Thymus (tissue), 11 donors: ENCODE results near the gene TMEFF2. TPM values are rescaled to one million over a fixed set of nuclear protein-coding genes. Genes with fewer than 3 reads are reported as not detected.

Experiments used
- DNase-seq, 9 donors: peaks; one replicate each; pipeline ENCODE4 v3.0.0-alpha.2; 2013; ENCODE audit warnings: low spot score in 9 of 9, low read depth in 6 of 9, missing footprints in 1 of 9
- H3K27ac ChIP-seq, 2 donors: one replicate each; pipeline ENCODE4 v1.5.1; 2013; ENCODE audit warnings: control low read depth in 1 of 2, low read depth in 1 of 2, low read length in 1 of 2, mild to moderate bottlenecking in 1 of 2, moderate library complexity in 1 of 2
- H3K27me3 ChIP-seq, 2 donors: one replicate each; pipeline ENCODE4 v1.5.1; 2013; ENCODE audit warnings: low read length in 1 of 2; ENCODE audit not compliant: control insufficient read depth in 2 of 2, insufficient read depth in 1 of 2
- H3K36me3 ChIP-seq, 2 donors: one replicate each; pipeline ENCODE4 v1.5.1; 2013; ENCODE audit warnings: low read length in 1 of 2, mild to moderate bottlenecking in 1 of 2, moderate library complexity in 1 of 2; ENCODE audit not compliant: control insufficient read depth in 2 of 2, insufficient read depth in 2 of 2
- H3K4me1 ChIP-seq, 2 donors: one replicate each; pipeline ENCODE4 v1.5.1; 2013; ENCODE audit warnings: low read length in 2 of 2; ENCODE audit not compliant: control insufficient read depth in 2 of 2, insufficient read depth in 2 of 2
- H3K4me3 ChIP-seq, 2 donors: one replicate each; pipeline ENCODE4 v1.5.1; 2013; ENCODE audit warnings: low read length in 2 of 2, control low read depth in 1 of 2, mild to moderate bottlenecking in 1 of 2
- H3K9me3 ChIP-seq, 2 donors: one replicate each; pipeline ENCODE4 v1.5.1; 2013; ENCODE audit warnings: low read length in 1 of 2, mild to moderate bottlenecking in 1 of 2; ENCODE audit not compliant: control insufficient read depth in 2 of 2, insufficient read depth in 1 of 2
- WGBS: extraction: QIAGEN DNeasy Blood & Tissue Kit; methylation state at CpG from one replicate; pipeline ENCODE4 v1.1.7; 2013; 5-methylcytosine and 5-hydroxymethylcytosine counted together
- polyA plus RNA-seq: library from polyadenylated mRNA; stranded (reverse); fragments of 200-250 nt; gene quantifications from one replicate; pipeline ENCODE4 v1.2.3, GENCODE V29; 2013
- total RNA-seq: library from RNA; stranded (reverse); fragments of 120-200 nt; gene quantifications from one replicate; pipeline ENCODE4 v1.2.4, GENCODE V29; 2013
- donor health status: healthy.

TMEFF2 gene
- total and polyA plus RNA-seq, 2 donors, result 0.05 to 1.2 TPM

DNA sequence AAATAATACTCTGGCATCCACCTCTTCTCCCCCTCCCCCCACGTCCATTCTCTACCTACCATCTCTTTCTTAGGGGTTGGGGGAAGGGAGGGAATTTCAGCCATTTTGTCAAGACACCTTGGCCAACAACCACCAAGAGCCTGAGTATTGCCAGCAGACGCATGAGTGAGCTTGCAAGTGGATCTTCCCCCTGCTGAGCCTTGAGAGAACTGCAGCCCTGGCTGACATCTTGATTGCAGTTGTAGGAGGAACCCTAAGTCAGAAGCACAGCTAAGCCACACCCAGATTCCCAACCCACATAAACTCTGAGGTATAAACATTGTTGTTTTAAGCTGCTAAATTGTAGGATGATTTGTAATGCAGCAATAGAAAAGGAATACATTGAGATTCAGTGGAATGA lies 165.6 kb downstream of the TMEFF2 start:
- WGBS, result 93% methylated on average over 2 of the region's 2 CpGs

DNA sequence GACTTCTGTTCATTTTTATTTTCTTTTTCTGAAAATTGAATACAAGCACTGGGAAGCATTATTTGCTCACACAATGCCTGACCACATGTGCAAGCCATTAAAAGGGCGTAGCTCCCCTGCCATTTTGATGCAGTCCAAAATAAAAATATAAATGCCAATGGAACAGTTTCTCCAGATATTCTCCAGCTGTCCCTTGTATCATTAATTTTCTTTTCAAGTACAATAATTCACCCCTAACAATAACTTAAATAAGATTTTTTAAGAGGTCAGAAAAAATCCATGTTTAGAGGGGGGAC lies 168.0 kb downstream of the TMEFF2 start:
- Histone ChIP-seq H3K4me3 (no peak overlapping the region), H3K9me3 (no peaks in the 10 kb centered on the region), H3K36me3 (no peaks in the 10 kb centered on the region), H3K27ac (no peak overlapping the region), H3K4me1 (no peaks in the 10 kb centered on the region), H3K27me3 (no peaks in the 10 kb centered on the region)
- DNase-seq, result no peak
- WGBS, result 96% methylated on average over 1 of the region's 1 CpG

More for the DNA sequence above, 165.6 kb downstream of the TMEFF2 start:
- no peak for DNase-seq
- no peaks in the 10 kb centered on the region for H3K9me3 ChIP-seq
- H3K4me1 ChIP-seq, result no peaks in the 10 kb centered on the region
- H3K27ac ChIP-seq, result no peak overlapping the region
- H3K36me3 ChIP-seq, result no peaks in the 10 kb centered on the region
- H3K27me3 ChIP-seq, result no peaks in the 10 kb centered on the region
- H3K4me3 ChIP-seq, result no peak overlapping the region

DNA sequence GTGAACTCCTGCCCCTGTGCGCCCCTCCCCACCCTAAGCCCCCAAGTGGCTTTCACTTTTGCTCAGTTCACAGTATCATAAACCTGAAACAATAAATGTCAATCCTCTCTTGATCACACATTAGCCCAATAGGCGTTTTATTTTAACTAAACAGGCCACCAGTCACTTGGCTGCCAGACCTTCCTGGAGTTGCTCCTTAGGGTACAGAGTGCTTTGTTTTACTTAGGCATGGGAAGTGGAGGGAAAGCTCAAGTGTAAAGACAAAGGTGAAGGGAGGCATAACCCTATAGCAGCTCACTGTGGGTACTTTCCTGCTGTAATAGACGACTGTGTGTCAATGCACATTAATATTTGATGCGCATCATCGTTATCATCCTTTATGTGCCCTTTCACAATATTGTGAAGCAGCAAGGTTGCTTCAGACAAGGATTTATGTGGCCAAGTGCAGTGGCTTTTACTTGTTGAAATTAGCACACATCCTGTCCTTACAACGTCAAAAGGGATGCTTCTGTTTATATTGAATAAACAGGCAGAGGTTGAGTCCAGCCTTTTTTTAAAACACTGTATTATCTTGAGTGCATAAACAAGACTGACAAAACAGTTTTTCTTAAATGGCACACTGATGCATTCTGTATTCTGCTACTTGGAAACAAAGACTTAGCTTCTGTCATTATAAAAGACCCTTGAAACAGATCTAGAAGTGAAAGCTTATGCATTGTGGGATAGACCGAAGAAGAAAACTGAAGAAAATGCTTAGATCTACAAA lies 168.5 kb downstream of the TMEFF2 start:
- Histone ChIP-seq H3K36me3 (no peaks in the 10 kb centered on the region), H3K27ac (no peak overlapping the region), H3K4me1 (no peaks in the 10 kb centered on the region), H3K9me3 (no peaks in the 10 kb centered on the region), H3K4me3 (no peak overlapping the region), H3K27me3 (no peaks in the 10 kb centered on the region)
- no peak for DNase-seq
- 75% methylated on average over 7 of the region's 7 CpGs for WGBS

DNA sequence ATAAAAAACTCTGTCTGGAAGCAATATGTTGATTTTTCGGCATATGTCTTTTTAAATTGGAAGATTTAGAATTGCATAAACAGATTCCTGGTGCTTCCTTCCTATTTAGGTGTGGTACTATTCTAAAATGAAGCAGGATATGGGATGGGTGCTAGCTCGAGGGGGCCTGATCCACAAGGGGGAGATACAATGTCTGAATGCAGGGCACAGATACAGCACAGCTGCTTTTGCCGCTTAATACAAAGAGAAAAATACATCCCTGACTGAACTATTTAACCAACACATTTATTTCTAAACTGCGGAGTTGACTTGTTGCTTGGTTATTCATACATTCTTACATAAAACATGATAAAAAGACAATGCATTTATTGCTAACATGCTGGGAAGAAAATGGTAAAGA lies 169.1 kb downstream of the TMEFF2 start:
- no peaks in the 10 kb centered on the region for H3K36me3 ChIP-seq
- no peaks in the 10 kb centered on the region for H3K27me3 ChIP-seq
- H3K4me3 ChIP-seq, result no peak overlapping the region
- no peaks in the 10 kb centered on the region for H3K4me1 ChIP-seq
- no peak overlapping the region for H3K27ac ChIP-seq
- 90% methylated on average over 4 of the region's 4 CpGs for WGBS
- no peak for DNase-seq
- no peaks in the 10 kb centered on the region for H3K9me3 ChIP-seq

DNA sequence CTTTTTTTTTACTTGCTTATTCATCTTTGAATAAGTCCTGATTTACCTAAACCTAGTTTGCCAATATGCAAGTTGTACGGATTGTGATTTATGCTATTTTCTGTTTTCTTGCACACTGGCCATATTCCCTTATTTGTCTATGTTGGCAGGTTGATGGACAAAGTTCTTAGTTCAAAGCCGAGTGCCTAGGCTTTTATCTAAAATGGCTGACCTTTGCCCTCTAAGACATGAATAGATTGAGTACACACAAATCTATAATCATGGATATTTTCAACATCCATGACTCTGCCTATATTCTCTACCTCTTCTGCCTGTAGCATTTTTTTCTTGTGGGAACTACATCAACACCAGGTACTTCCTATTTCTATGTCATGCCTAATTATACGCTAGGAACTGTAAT lies 171.7 kb downstream of the TMEFF2 start:
- Histone ChIP-seq H3K27me3 (no peaks in the 10 kb centered on the region), H3K4me1 (no peaks in the 10 kb centered on the region), H3K9me3 (no peaks in the 10 kb centered on the region), H3K4me3 (no peak overlapping the region), H3K27ac (no peak overlapping the region), H3K36me3 (no peaks in the 10 kb centered on the region)
- DNase-seq, result no peak
- 96% methylated on average over 3 of the region's 3 CpGs for WGBS

DNA sequence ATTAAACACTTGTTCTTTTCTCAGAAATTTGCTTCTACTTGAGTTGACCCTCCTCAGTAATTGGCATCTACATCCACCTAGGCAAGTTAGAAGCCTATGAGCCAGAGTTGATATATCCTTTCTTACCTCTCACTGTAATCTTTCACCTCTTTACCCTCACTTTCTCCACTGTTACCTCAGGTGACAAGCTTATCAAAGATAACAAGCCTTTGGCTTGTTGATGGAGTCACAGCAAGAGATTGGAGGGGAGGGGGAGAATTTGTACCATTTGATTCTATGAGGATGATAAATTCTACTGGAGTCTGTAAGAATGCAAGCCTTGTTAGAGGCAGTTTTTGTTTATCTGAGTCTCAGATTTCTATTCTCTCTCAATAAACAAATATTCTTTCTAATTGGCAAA lies 176.9 kb downstream of the TMEFF2 start:
- DNase-seq, result no peak
- H3K36me3 ChIP-seq, result no peaks in the 10 kb centered on the region
- H3K9me3 ChIP-seq, result no peaks in the 10 kb centered on the region
- H3K4me1 ChIP-seq, result no peaks in the 10 kb centered on the region
- no peak overlapping the region for H3K27ac ChIP-seq
- no peak overlapping the region for H3K4me3 ChIP-seq
- H3K27me3 ChIP-seq, result no peaks in the 10 kb centered on the region

DNA sequence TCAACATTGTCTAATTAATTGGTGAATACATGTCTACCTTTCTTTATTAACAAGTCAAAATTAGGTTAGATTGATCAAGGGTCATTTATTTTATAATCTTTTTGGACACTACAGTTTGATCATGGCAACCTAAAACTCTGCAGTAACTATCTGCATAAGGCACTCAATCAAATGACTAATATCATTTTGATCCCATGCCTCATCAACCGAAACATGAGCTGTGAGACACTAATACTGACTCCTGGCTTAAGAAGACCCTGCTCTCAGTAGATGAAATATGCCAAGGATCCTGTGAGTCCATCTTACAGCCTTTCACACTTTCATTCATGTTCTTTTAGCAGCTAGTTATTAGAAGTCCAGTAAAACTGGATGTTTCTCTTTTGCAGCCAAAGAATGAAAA lies 178.5 kb downstream of the TMEFF2 start:
- Histone ChIP-seq H3K9me3 (no peaks in the 10 kb centered on the region), H3K36me3 (no peaks in the 10 kb centered on the region), H3K27ac (no peak overlapping the region), H3K27me3 (no peaks in the 10 kb centered on the region), H3K4me3 (no peak overlapping the region), H3K4me1 (no peaks in the 10 kb centered on the region)
- no peak for DNase-seq
- 97% methylated on average over 1 of the region's 1 CpG for WGBS

DNA sequence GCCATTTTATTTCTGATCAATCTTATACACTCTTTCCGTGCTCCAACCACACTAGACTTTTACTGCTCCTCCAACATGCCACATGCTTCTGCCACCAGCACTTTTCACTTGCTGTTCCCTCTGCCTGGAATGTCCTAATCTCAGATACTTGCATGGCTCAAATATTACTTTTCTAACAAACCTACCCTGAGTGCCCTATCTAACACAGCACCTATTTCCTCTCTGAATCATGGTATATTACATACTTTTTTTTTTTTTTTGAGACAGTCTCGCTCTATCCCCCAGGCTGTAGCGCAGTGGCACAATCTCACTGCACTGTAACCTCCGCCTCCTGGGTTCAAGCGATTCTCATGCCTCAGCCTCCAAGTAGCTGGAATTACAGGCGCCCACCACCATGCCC lies 181.5 kb downstream of the TMEFF2 start:
- no peak for DNase-seq
- no peaks in the 10 kb centered on the region for H3K4me1 ChIP-seq
- WGBS, result 96% methylated on average over 6 of the region's 6 CpGs

DNA sequence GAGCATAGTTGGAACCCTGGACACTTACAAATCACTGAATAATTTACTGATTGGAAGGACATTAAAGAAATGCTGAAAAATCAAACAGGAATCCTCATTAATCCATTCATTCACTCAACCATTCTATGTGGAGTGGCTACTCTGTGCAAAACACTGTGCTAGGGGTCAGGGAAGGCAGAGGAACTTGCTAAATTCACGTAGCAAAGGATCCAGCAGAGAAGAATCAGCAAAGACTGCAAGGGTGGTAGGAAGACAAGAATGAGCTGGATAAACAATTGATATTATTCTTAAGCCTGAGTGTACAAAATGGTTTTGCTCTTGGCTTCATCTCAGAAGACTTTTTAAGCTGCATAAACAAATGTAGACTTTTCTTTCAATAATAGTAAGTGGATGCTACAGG lies 183.5 kb downstream of the TMEFF2 start:
- 94% methylated on average over 1 of the region's 1 CpG for WGBS
- no peaks in the 10 kb centered on the region for H3K27me3 ChIP-seq
- no peaks in the 10 kb centered on the region for H3K36me3 ChIP-seq
- H3K27ac ChIP-seq, result no peak overlapping the region
- H3K4me1 ChIP-seq, result no peaks in the 10 kb centered on the region
- DNase-seq, result no peak
- H3K4me3 ChIP-seq, result no peak overlapping the region
- no peaks in the 10 kb centered on the region for H3K9me3 ChIP-seq

More for the DNA sequence above, 181.5 kb downstream of the TMEFF2 start:
- no peak overlapping the region for H3K27ac ChIP-seq
- H3K27me3 ChIP-seq, result no peaks in the 10 kb centered on the region
- H3K4me3 ChIP-seq, result no peak overlapping the region
- H3K36me3 ChIP-seq, result no peaks in the 10 kb centered on the region
- H3K9me3 ChIP-seq, result no peaks in the 10 kb centered on the region

DNA sequence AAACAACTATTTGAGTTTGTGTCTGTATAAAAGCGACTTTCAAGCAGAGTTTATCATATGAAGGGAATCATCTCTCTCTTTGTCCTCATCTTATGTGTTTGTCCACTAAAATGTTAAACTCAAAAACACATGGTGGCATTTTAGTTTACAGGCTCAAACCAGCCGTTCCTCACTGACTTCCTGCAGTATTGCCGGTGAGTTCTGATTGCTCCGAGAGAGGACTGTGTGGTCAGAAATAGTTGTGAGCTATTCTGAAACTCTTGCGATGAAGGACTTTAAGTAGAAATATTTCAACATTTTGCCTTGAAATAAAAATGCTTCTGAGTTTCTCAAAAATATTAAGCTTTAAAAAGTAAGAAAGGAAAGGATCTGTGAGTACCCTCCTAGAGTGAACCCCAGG lies 184.7 kb downstream of the TMEFF2 start:
- WGBS, result 35% methylated on average over 5 of the region's 5 CpGs
- Histone ChIP-seq H3K27ac (no peak overlapping the region), H3K4me1 (no peaks in the 10 kb centered on the region), H3K9me3 (no peaks in the 10 kb centered on the region), H3K27me3 (no peaks in the 10 kb centered on the region), H3K36me3 (no peaks in the 10 kb centered on the region), H3K4me3 (no peak overlapping the region)
- DNase-seq, result no peak
